Coronary artery (tissue), 2 donors: ENCODE measurements around the gene GFRA4.
A peak's percentile ranks its signal among the peaks of the same experiment; 100 is the strongest.

Experiments
- DNase-seq: peaks from one replicate; pipeline ENCODE4 v3.0.0-alpha.2; 2017; ENCODE audit warnings: low spot score
- H3K27ac ChIP-seq, 2 donors: fragments of 200-600 bp; sonication (generic); one replicate each; pipeline ENCODE4 v1.5.1; 2016 to 2019
- H3K4me3 ChIP-seq: fragments of 200-600 bp; sonication (generic); 2 replicates; pipeline ENCODE4 v1.5.1; 2016; ENCODE audit warnings: mild to moderate bottlenecking, moderate library complexity
- CTCF ChIP-seq: fragments of 200-600 bp; sonication (generic); IDR thresholded peaks from one replicate; pipeline ENCODE4 v1.5.1; 2019; ENCODE audit warnings: antibody characterized with exemption

Gene GFRA4

GRCh38 chr20:3706774-3707507 lies 43.7 kb upstream of the GFRA4 start:
- DNase-seq: no peak
- no peak overlapping the region for H3K4me3 ChIP-seq
- no peak for TF ChIP-seq CTCF
- H3K27ac ChIP-seq: peak overlapping the region in 1 of 2 donors; percentile 37

- no peak for DNase-seq
- no peak for TF ChIP-seq CTCF
- Histone ChIP-seq H3K4me3 (no peak overlapping the region), H3K27ac (peak overlapping the region in 1 of 2 donors; percentile 7)
These were observed 43.0 kb upstream of the GFRA4 start for GRCh38 chr20:3705970-3706739.

DNA sequence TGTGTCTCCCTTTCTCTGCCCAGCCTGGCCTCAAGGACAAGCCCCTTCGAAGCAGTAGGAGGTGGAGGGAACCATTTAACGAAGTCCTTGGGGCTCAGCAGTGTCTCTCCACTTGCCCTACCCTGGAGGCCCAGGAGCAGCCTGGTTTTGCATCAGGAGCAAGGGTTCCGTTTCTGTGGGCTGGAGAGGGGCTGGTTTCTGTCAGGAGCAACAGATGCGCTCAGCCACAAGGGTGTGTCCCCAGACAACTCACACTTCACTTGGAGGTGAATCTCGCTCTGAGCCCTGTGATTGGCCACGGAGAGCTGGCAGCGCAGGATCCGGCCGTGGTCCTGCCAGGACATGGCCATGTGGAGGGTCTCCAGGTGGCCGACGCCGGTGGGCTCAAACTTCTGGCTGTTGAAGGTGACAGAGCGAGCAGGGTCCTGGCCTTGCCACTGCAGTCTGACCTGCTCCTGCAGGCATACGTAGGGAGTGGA lies 42.3 kb upstream of the GFRA4 start:
- no peak for TF ChIP-seq CTCF
- no peak overlapping the region for H3K27ac ChIP-seq
- DNase-seq: no peak
- no peak overlapping the region for H3K4me3 ChIP-seq

DNA sequence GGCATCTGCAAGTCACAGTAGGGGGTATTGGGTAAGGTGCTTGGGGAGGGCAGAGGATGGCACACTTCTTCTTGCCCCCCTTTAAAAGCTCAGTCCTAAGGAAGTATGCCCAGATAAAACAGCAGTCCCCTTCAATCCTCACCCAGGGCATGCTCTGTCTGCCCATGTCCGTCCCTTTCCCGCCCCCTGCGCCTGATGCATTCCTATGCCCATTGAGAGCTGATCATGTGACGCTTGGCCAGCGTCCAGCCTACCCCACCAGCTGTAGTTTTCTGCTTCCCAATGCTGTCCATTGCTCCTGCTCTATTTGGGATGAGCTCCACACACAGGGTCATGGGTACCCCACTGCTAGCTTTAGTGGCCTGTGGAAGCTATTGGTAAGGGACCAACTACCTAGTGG lies 40.9 kb upstream of the GFRA4 start:
- DNase-seq: no peak
- TF ChIP-seq CTCF: no peak
- Histone ChIP-seq H3K4me3 (no peak overlapping the region), H3K27ac (no peak overlapping the region)

DNA sequence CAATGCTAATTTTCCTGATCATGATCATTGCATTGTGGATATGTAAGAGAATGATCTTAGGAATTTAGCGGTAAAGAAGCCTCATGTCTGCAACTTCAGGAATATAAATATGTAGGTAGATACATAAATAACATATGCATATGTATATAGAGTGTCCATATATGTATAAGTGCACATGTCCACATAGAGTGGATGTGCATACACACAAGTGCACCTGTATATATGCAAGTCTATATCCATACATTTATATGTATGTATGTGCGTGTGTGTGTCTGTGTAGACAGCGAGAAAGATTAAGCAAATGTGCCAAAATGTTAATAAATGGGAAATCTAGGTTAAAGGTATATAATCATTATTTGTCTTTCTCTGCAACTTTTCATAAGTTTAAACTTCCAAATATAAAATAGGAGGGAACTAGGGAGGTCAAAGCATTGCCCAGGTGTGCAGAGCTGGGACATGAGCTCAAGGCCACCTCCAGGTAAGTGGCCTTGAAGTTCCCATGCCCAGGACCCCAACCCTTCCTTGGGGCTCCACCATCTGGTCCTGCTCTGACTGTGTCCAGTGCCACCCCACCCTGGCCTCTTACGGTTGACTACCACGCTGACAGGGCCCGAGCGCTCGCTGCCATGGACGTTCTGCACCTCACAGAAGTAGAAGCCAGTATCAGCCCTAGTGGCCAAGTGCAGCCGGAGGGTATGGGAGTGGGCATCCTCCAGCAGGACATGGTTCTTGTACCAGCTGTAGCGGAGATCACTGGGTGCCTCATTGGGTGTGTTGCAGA lies 39.6 kb upstream of the GFRA4 start:
- no peak for TF ChIP-seq CTCF
- Histone ChIP-seq H3K4me3 (no peak overlapping the region), H3K27ac (no peak overlapping the region)
- DNase-seq: no peak

DNA sequence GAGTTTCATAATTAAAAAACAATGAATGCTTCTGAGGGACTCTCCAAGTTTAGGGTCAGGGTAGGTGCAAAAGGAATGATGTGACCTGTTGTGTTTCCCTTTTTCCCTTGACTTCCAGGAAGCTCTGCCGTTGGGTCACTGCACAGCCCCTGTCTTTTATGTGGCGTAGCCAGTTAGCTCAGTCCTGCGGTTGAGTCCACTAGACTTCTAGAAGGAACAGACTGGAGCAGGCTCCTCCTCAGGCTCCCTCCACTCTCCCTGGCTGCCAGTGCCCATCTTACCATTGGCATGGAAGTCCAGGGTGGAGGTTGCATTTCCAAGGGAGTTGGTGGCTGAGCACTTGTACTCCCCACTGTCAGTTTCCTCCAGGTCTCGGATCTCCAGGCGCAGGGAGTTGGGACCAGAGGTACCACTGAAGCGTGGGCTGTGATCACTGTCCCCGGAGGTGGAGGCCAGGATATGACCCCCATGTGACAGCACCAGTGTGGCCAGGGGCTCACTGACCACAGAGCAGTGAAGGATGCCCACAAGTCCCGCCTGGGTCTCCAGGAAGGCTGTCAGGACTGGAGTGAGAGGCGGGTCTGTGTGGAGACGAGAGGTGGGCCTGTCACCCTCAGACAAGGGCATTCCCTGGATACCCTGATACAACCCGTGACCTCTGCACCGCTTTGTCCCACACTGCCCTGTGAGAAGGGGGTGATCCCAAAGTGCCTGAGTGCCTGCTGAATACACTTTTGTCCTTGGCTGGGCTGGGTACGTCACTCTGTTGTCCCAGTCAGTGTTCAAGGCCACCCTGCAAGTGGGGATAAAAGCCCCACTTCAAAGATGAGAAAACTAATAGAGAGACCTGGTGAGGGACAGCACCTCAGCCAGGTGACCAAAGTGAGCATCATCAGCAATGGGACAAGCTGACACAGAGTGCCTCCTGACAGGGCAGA lies 38.1 kb upstream of the GFRA4 start:
- Histone ChIP-seq H3K4me3 (no peak overlapping the region), H3K27ac (no peak overlapping the region)
- TF ChIP-seq CTCF: no peak
- DNase-seq: peak; percentile 64
